Breast epithelium (tissue), 4 donors: ENCODE data around the gene PDZD2. TPM values are rescaled to one million over a fixed set of nuclear protein-coding genes. Genes with fewer than 3 reads are reported as not detected.

Source experiments
- DNase-seq, 2 donors: peaks; one replicate each; pipeline ENCODE4 v3.0.0-alpha.2; 2019; ENCODE audit warnings: low spot score in 2 of 2
- H3K27ac ChIP-seq, 2 donors: fragments of 200-600 bp; sonication (generic) in 1 of 2; one replicate each; pipeline ENCODE4 v1.5.1; 2016 to 2019; ENCODE audit warnings: mild to moderate bottlenecking in 1 of 2
- H3K27me3 ChIP-seq, 2 donors: fragments of 200-600 bp; sonication (generic) in 1 of 2; one replicate each; pipeline versions ENCODE4 v1.5.1 to v1.6.0; 2017 to 2019; ENCODE audit warnings: control low read depth in 1 of 2, mild to moderate bottlenecking in 1 of 2
- H3K36me3 ChIP-seq: fragments of 200-600 bp; one replicate; pipeline ENCODE4 v1.5.1; 2019
- H3K4me1 ChIP-seq, 2 donors: fragments of 200-600 bp; sonication (generic); one replicate each; pipeline ENCODE4 v1.5.1; 2016 to 2019; ENCODE audit warnings: control low read depth in 1 of 2
- H3K4me3 ChIP-seq, 3 donors: fragments of 200-600 bp; sonication (generic); 1 replicate in 2 of 3; 2 replicates in 1 of 3; pipeline ENCODE4 v1.5.1; 2016 to 2019; ENCODE audit warnings: mild to moderate bottlenecking in 3 of 3, moderate library complexity in 2 of 3
- H3K9me3 ChIP-seq, 2 donors: fragments of 200-600 bp; sonication (generic) in 1 of 2; one replicate each; pipeline ENCODE4 v1.5.1; 2016 to 2019; ENCODE audit warnings: control low read depth in 1 of 2
- CTCF ChIP-seq, 3 donors: fragments of 450-650 bp; IDR thresholded peaks; one replicate each; pipeline ENCODE4 v1.5.1; 2016 to 2017; ENCODE audit warnings: antibody characterized with exemption in 3 of 3, mild to moderate bottlenecking in 3 of 3, moderate library complexity in 3 of 3
- POLR2A ChIP-seq: fragments of 450-650 bp; IDR thresholded peaks from one replicate; pipeline ENCODE4 v1.6.1; 2016; ENCODE audit warnings: antibody characterized with exemption, mild to moderate bottlenecking, moderate library complexity
- POLR2AphosphoS5 ChIP-seq, 3 donors: sonication (generic); formaldehyde crosslinking; IDR thresholded peaks; one replicate each; pipeline ENCODE4 v1.6.1; 2017; ENCODE audit warnings: antibody characterized with exemption in 3 of 3
- intact Hi-C: fragments of 100-400 bp; cut with DNase I; formaldehyde crosslinking; loops from one replicate; pipeline ENCODE4 v1.15.1; 2023; ENCODE audit warnings: low total_unique reads
- total RNA-seq, 3 donors: library from RNA; depleted of rRNA; stranded (reverse); fragments of >200 nt; gene quantifications; one replicate each; pipeline ENCODE4 v1.1.0, GENCODE V29; 2016

PDZD2 gene
- total RNA-seq, 3 donors from 2014 or later: 16.8 to 23.3 (median 17.7) TPM

DNA sequence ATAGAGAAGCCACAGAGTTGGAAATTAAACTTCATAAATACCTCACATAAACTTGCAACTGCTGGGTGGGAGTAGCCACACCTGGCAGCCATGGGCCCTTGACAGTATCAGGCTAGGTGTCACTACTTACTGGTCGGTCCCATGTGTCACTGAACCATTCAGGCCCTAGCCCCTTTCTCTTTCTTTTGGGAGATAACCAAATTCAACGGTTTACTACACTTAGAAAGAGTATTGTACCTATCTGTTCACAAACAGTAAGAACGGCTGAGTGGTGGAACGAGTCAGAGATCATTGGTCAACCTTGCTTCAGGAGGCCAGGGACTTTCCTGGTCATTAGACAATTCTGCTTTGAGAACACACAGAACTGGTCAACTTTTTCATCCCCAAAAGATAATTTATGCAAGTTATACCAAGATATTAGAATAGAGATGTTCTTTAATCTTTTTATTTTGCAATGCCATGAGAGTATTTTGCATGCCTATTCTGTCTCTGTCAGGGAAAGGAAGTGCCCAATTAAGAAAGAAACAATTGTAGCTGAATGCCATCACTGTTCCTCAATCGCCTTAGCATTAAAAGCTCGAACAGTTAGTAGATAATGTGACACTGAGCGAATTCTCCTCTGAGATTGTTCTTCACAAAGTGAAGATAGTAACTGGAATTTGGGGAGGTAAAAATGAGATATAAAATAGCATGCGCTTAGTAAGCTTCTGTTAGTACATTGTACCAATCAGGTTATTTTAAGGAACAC lies 484.3 kb downstream of the PDZD2 start:
- no peaks in the 10 kb centered on the region for H3K36me3 ChIP-seq
- H3K27me3 ChIP-seq: no peaks in the 10 kb centered on the region
- DNase-seq: no peak
- TF ChIP-seq POLR2AphosphoS5 (IDR thresholded peaks at IDR 0.05) (no peak), CTCF (IDR thresholded peaks at IDR 0.05) (no peak), POLR2A (no peak)
- no peaks in the 10 kb centered on the region for H3K4me1 ChIP-seq
- no peaks in the 10 kb centered on the region for H3K9me3 ChIP-seq
- intact Hi-C loops: no loop called here
- H3K4me3 ChIP-seq: no peak overlapping the region
- no peak overlapping the region for H3K27ac ChIP-seq

GRCh38 chr5:32123889-32124676 lies 485.2 kb downstream of the PDZD2 start:
- intact Hi-C loops: no loop called here
- no peaks in the 10 kb centered on the region for H3K27me3 ChIP-seq
- H3K36me3 ChIP-seq: no peaks in the 10 kb centered on the region
- H3K9me3 ChIP-seq: no peaks in the 10 kb centered on the region
- TF ChIP-seq POLR2AphosphoS5 (IDR thresholded peaks at IDR 0.05): no peak
- no peak overlapping the region for H3K27ac ChIP-seq
- H3K4me3 ChIP-seq: no peak overlapping the region
- no peak for DNase-seq
- no peaks in the 10 kb centered on the region for H3K4me1 ChIP-seq

GRCh38 chr5:32126691-32127090 lies 487.8 kb downstream of the PDZD2 start:
- intact Hi-C loops: no loop called here
- TF ChIP-seq POLR2A (no peak), CTCF (IDR thresholded peaks at IDR 0.05) (no peak), POLR2AphosphoS5 (IDR thresholded peaks at IDR 0.05) (no peak)
- H3K4me1 ChIP-seq: no peaks in the 10 kb centered on the region
- no peaks in the 10 kb centered on the region for H3K36me3 ChIP-seq
- DNase-seq: no peak
- H3K27ac ChIP-seq: no peak overlapping the region
- H3K27me3 ChIP-seq: no peaks in the 10 kb centered on the region
- H3K9me3 ChIP-seq: no peaks in the 10 kb centered on the region
- no peak overlapping the region for H3K4me3 ChIP-seq

- Histone ChIP-seq H3K9me3 (no peaks in the 10 kb centered on the region), H3K27ac (no peak overlapping the region), H3K4me3 (no peak overlapping the region), H3K36me3 (no peaks in the 10 kb centered on the region), H3K27me3 (no peaks in the 10 kb centered on the region), H3K4me1 (no peaks in the 10 kb centered on the region)
- TF ChIP-seq POLR2A (no peak), CTCF (IDR thresholded peaks at IDR 0.05) (no peak), POLR2AphosphoS5 (IDR thresholded peaks at IDR 0.05) (no peak)
- intact Hi-C loops: no loop called here
- DNase-seq: no peak
Observed at GRCh38 chr5:32127711-32128110, 488.8 kb downstream of the PDZD2 start.

DNA sequence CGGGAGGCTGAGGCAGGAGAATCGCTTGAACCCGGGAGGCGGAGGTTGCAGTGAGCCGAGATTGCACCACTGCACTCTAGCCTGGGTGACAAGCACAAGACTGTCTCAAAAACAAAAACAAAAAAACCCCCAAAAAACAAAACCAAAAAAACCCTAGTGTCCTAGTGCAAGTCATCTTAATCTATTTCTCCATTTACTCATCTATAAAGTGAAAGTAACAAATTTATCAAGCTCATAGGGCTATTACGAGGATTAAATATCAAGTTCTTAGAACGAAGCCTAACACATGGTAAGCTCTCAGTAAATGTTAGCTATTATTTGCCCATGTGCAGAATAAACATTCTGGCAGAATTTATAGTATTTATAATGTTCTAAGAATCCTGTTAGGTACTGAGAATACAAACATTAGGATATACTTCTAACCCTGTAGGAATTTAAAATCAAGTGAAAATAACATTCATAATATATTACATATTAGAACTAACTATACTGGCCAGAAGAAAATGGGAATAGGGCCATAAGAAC lies 490.2 kb downstream of the PDZD2 start:
- Histone ChIP-seq H3K4me1 (no peaks in the 10 kb centered on the region), H3K4me3 (no peak overlapping the region), H3K9me3 (no peaks in the 10 kb centered on the region), H3K36me3 (no peaks in the 10 kb centered on the region), H3K27ac (no peak overlapping the region), H3K27me3 (no peaks in the 10 kb centered on the region)
- no peak for DNase-seq
- intact Hi-C loops: no loop called here
- TF ChIP-seq POLR2A (no peak), POLR2AphosphoS5 (IDR thresholded peaks at IDR 0.05) (no peak), CTCF (IDR thresholded peaks at IDR 0.05) (no peak)
